ENCODE measurements around the gene CELF1. TPM values are rescaled to one million over a fixed set of nuclear protein-coding genes. Genes with fewer than 3 reads are reported as not detected.
A peak's percentile ranks its signal among the peaks of the same experiment; 100 is the strongest.

CELF1 gene
- total and polyA plus RNA-seq, 2 experiments from 2014 or later: 124 to 233 TPM

DNA sequence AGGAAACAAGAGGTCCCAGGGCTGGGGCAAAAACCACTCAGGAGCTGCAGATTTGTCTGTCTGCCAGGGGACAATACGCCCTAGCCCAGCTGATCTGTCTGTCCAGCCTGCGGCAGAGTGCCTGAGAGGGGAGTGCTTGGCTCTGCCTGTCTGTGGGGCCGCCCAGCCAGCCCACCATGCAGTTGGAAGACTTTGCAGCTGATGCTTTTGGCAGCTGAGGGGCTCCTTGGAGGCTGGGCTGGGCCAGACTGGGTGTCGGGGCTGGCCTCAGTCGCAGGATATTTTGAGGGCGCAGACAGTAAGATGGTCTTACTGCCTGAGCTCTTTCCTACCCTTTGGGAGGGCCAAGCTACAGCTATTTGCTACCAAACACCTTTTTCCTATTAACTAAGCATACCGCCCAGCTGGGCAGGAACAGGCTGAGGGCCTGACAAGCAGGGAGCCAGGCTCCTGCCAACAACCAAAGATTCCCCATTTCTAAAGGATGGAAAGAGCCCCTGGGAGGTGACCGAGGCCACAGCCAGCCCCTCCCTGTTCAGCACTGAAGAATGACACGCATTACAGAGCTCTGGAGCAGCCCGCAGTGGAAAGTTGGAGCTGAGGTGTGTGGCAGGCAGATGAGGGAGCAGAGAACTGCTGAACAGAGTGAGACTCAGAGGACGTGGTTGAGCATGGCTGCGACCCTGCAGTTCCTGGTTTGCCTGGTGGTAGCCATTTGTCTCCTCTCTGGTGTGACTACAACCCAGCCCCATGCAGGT is 33.3 kb upstream of the CELF1 start, which contains the start of gene FAM180B:
Gene FAM180B (plus strand): TSS at position 581 of the 758 bp plus-strand sequence. CDS start 91 bp downstream, at position 672.
- 0 out of 2 replicates have a peak, but pooled peaks cover 6% of the 10 kb centered on the region for H3K9me2 ChIP-seq (ENCODE audit: insufficient read depth)
- Mint-ChIP-seq H3K27me3 (ENCODE audit: insufficient read depth, low read depth, poor library complexity) (peaks cover 21% of the 10 kb centered on the region), H3K4me1 (no peaks in the 10 kb centered on the region; the same call in 2 of the 3 replicates), H3K9me3 (no peaks in the 10 kb centered on the region), H3K4me3 (no peak within 1 kb of the TSS), H3K36me3 (ENCODE audit: low read depth) (peaks cover 42% of the 10 kb centered on the region), H3K27ac (no peak within 1 kb of the TSS)
- no peak for ATAC-seq
- no peak for DNase-seq (ENCODE audit: low spot score)
- H3K79me2 ChIP-seq (replicated peaks; ENCODE audit: insufficient read depth): no peaks in the 10 kb centered on the region
- H3K4me1 ChIP-seq (ENCODE audit: insufficient read depth): no peaks in the 10 kb centered on the region
- H3K4me3 ChIP-seq: no peak within 1 kb of the TSS
- peaks cover 3% of the 10 kb centered on the region; the same call in 1 of the 2 replicates for H4K20me1 ChIP-seq (replicated peaks; ENCODE audit: insufficient read depth)
- H3K4me2 ChIP-seq: no peak within 1 kb of the TSS
- peaks cover 20% of the 10 kb centered on the region for H3K27me3 ChIP-seq (ENCODE audit: insufficient read depth)
- H2AFZ ChIP-seq: no peak within 1 kb of the TSS
- H3K27ac ChIP-seq (ENCODE audit: low read depth): no peak within 1 kb of the TSS
- peaks cover 14% of the 10 kb centered on the region for H3K36me3 ChIP-seq (ENCODE audit: insufficient read depth)
- no peak for TF ChIP-seq POLR2AphosphoS5 (IDR thresholded peaks at IDR 0.05; ENCODE audit: low read depth)
- TF ChIP-seq JUNB (IDR thresholded peaks at IDR 0.05; ENCODE audit: unreplicated experiment): no peak
- TF ChIP-seq ZNF331 (CRISPR knock-in tag; IDR thresholded peaks at IDR 0.05; ENCODE audit: low read depth): no peak
- no peak for TF ChIP-seq EZH2 (IDR thresholded peaks at IDR 0.05; ENCODE audit: low read depth, unreplicated experiment)
- TF ChIP-seq CREB1 (CRISPR knock-in tag; IDR thresholded peaks at IDR 0.05; ENCODE audit: low read depth): no peak
- 0 out of 2 replicates have a peak, but pooled peaks cover 3% of the 10 kb centered on the region for H3F3A ChIP-seq (replicated peaks; ENCODE audit: low read depth)

DNA sequence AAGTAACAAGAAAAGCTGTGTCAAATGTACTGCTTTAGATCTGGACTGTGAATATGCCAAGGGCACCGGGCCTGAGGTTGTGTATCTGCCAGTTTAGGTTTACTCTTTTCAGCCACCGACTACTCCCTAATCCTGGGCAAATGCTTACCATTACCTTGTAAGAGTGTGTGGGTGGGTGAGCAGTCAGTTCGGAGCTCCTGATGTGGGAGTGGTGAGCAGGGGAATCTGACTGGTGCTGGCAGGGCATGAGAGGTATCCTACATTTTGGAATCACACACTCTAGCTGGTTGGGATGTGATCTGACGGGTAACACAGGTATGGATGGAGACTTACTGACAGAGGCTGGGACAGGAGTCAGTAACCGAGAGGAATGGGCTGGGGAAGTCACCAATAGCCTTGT is 30.9 kb upstream of the CELF1 start:
- no peak overlapping the region for H2AFZ ChIP-seq

More for the DNA sequence above, 30.9 kb upstream of the CELF1 start:
- Histone ChIP-seq H3K79me2 (replicated peaks; ENCODE audit: insufficient read depth) (peaks cover 20% of the 10 kb centered on the region), H3K27ac (ENCODE audit: low read depth) (no peak overlapping the region), H3K9me2 (ENCODE audit: insufficient read depth) (no peaks in the 10 kb centered on the region), H3K36me3 (ENCODE audit: insufficient read depth) (peaks cover 16% of the 10 kb centered on the region), H4K20me1 (replicated peaks; ENCODE audit: insufficient read depth) (peaks cover 10% of the 10 kb centered on the region; the same call in 1 of the 2 replicates), H3K4me2 (no peak overlapping the region), H3K27me3 (ENCODE audit: insufficient read depth) (peaks cover 2% of the 10 kb centered on the region), H3K4me1 (ENCODE audit: insufficient read depth) (no peaks in the 10 kb centered on the region; the same call in 1 of the 2 replicates), H3F3A (replicated peaks; ENCODE audit: low read depth) (0 out of 2 replicates have a peak, but pooled peaks cover 3% of the 10 kb centered on the region), H3K4me3 (no peak overlapping the region)
- no peak for DNase-seq (ENCODE audit: low spot score)
- no peak for ATAC-seq
- peaks cover 60% of the 10 kb centered on the region for H3K36me3 Mint-ChIP-seq (ENCODE audit: low read depth)
- H3K4me3 Mint-ChIP-seq: no peak overlapping the region
- peaks cover 12% of the 10 kb centered on the region for H3K27me3 Mint-ChIP-seq (ENCODE audit: insufficient read depth, low read depth, poor library complexity)
- peaks cover 8% of the 10 kb centered on the region for H3K4me1 Mint-ChIP-seq
- peak overlapping the region; percentile 29; the same call in 1 of the 2 replicates for H3K27ac Mint-ChIP-seq
- no peak for TF ChIP-seq NANOG (IDR thresholded peaks at IDR 0.05; ENCODE audit: borderline replicate concordance)
- TF ChIP-seq, protein P1, sequence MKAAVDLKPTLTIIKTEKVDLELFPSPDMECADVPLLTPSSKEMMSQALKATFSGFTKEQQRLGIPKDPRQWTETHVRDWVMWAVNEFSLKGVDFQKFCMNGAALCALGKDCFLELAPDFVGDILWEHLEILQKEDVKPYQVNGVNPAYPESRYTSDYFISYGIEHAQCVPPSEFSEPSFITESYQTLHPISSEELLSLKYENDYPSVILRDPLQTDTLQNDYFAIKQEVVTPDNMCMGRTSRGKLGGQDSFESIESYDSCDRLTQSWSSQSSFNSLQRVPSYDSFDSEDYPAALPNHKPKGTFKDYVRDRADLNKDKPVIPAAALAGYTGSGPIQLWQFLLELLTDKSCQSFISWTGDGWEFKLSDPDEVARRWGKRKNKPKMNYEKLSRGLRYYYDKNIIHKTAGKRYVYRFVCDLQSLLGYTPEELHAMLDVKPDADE (IDR thresholded peaks at IDR 0.05): no peak
- H3K9me3 Mint-ChIP-seq: peaks cover 3% of the 10 kb centered on the region; the same call in 1 of the 3 replicates

Data from GM23338 (cell line).